Measurements from ENCODE around the gene TADA2A.
"Not testable (repeated sequence)": the region's sequence is repeated elsewhere in the genome, so short reads cannot be mapped to it uniquely, and the experiment has no call there.

Gene TADA2A

DNA sequence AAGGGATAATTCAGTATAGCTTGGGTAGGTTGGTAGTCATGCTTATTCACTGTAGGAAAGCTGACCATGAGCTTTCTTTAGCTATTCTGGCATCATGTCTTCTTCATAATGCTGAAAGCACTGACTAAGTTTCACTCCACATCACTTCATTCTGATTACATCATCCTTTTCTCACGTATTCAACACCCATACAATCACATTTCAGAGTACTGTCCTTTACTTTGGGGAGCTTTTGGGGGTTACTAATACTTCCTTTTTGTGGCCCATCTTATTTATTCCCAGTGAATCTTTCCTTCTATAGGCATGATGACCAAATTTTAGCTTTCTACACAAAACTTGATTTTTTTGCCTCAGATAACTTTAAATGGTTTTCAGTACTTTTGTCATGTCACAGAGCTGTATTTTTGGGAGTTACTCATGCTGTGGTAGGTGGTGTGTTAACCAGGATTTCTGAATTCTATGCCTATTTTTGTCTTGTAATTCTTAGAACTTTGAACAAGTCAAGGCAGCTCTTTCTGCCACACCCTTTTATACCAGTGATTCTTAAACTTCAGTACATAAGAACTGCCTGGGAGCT lies 23.5 kb downstream of the TADA2A start:
- peaks cover 58% of the 10 kb centered on the region for H3K36me3 ChIP-seq (ENCODE audit: control insufficient read depth, insufficient read depth, low read length)

DNA sequence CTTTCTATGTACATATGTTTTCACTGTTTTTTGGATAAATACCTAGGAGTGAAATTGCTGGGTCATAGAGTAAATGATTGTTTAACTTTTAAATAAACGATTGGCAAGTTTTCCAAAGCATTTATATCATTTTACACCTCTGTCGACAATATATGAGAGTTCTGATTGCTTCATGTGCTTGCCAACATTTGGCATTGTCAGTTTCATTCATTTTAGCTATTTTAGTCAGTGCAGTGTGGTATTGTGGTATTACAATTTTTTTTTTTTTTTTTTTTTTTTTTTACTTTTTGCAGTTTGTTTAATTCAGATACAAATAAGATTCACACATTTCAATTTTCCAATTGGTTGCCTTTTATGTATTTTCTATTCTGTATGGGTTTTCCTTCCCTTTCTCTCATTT lies 26.0 kb downstream of the TADA2A start:
- no CpG with 5 or more reads among the region's 2 CpGs for WGBS, 2 experiments (ENCODE audit: insufficient coverage in 2 of 2)
- Histone ChIP-seq H3K9me3 (ENCODE audit: control insufficient read depth, low read length) (no peaks in the 10 kb centered on the region), H3K4me3 (ENCODE audit: extremely low read depth, insufficient read depth, low read length, poor library complexity, severe bottlenecking) (no peak overlapping the region), H3K27ac (ENCODE audit: low read depth, low read length, severe bottlenecking) (no peak overlapping the region), H3K36me3 (ENCODE audit: control insufficient read depth, insufficient read depth, low read length) (peaks cover 53% of the 10 kb centered on the region), H3K4me1 (ENCODE audit: control insufficient read depth, insufficient read depth, low read length, poor library complexity, severe bottlenecking) (no peaks in the 10 kb centered on the region)

More for the DNA sequence above, 23.5 kb downstream of the TADA2A start:
- H3K9me3 ChIP-seq (ENCODE audit: control insufficient read depth, low read length) = no peaks in the 10 kb centered on the region
- H3K27ac ChIP-seq (ENCODE audit: low read depth, low read length, severe bottlenecking) = no peak overlapping the region
- no peak overlapping the region for H3K4me3 ChIP-seq (ENCODE audit: extremely low read depth, insufficient read depth, low read length, poor library complexity, severe bottlenecking)
- H3K4me1 ChIP-seq (ENCODE audit: control insufficient read depth, insufficient read depth, low read length, poor library complexity, severe bottlenecking) = no peaks in the 10 kb centered on the region
- WGBS, 2 experiments (ENCODE audit: insufficient coverage in 2 of 2) = 78 to 80% methylated on average over 1 of the region's 1 CpG

DNA sequence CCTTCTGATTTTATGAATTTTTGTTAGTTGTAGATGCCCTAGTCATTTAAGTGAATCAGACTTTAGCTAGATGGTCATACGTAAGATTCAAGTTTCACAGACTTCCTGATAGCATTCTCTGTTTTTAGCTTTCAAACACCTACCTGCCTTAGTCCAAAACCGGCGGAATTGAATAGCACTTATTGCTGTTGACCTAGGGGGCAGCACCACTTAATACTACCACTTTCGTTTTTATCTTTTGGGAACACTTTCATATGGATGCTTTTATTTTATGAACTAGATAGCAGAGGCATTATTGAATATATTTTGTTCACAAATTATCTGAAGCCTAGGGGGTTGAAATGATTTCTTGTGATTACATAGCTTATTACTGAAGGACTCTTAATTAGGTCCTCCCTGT lies 31.5 kb downstream of the TADA2A start:
- peaks cover 64% of the 10 kb centered on the region for H3K36me3 ChIP-seq (ENCODE audit: control insufficient read depth, insufficient read depth, low read length)
- no peak overlapping the region for H3K27ac ChIP-seq (ENCODE audit: low read depth, low read length, severe bottlenecking)

DNA sequence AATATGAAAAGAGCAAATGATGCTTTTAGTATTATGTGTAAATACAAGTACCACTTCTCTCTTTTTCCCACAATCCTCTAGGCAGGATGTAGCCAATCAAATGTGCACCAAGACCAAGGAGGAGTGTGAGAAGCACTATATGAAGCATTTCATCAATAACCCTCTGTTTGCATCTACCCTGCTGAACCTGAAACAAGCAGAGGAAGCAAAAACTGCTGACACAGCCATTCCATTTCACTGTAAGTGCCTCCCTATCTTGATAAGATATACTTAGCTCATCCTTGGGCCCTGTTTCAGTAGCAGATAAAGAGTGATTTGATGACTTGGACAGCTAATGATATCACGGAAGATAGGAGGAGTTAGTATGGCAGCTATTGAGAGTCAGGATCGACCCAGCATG lies 33.7 kb downstream of the TADA2A start:
- peaks cover 76% of the 10 kb centered on the region for H3K36me3 ChIP-seq (ENCODE audit: control insufficient read depth, insufficient read depth, low read length)
- H3K9me3 ChIP-seq (ENCODE audit: control insufficient read depth, low read length) = no peaks in the 10 kb centered on the region
- no peaks in the 10 kb centered on the region for H3K4me1 ChIP-seq (ENCODE audit: control insufficient read depth, insufficient read depth, low read length, poor library complexity, severe bottlenecking)
- 97 to 100% methylated on average over 2 of the region's 2 CpGs for WGBS, 2 experiments (ENCODE audit: insufficient coverage in 2 of 2)
- H3K27ac ChIP-seq (ENCODE audit: low read depth, low read length, severe bottlenecking) = no peak overlapping the region
- no peak overlapping the region for H3K4me3 ChIP-seq (ENCODE audit: extremely low read depth, insufficient read depth, low read length, poor library complexity, severe bottlenecking)

More for the DNA sequence above, 31.5 kb downstream of the TADA2A start:
- H3K9me3 ChIP-seq (ENCODE audit: control insufficient read depth, low read length) = no peaks in the 10 kb centered on the region
- WGBS, 2 experiments (ENCODE audit: insufficient coverage in 2 of 2) = 63 to 90% methylated on average over 2 to 3 of the region's 4 CpGs
- H3K4me1 ChIP-seq (ENCODE audit: control insufficient read depth, insufficient read depth, low read length, poor library complexity, severe bottlenecking) = no peaks in the 10 kb centered on the region
- no peak overlapping the region for H3K4me3 ChIP-seq (ENCODE audit: extremely low read depth, insufficient read depth, low read length, poor library complexity, severe bottlenecking)

DNA sequence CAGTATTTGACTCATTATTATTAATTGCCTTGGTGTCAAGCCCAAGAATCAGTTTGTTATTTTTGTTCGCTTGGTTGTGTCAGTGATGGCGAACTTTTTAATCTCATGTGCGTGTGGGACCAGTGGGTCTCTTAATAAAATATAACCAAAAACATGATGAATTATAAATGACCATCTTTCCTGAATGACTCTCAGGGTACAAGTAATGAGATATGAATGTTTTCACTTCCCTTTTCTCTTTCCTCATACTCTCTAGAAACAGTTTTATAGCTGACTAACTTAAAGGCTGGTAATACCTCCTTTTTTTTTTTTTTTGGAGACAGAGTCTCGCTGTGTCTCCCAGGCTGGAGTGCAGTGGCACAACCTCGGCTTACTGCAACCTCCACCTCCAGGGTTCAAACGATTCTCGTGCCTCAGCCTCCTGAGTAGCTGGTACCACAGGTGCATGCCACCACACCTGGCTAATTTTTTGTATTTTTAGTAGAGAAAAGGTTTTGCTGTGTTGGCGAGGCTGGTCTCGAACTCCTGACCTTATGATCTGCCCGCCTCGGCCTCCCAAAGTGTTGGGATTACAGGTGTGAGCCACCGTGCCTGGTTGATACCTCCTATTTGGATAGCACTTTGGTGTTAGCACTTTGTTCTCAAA lies 34.8 kb downstream of the TADA2A start:
- peaks cover 70% of the 10 kb centered on the region for H3K36me3 ChIP-seq (ENCODE audit: control insufficient read depth, insufficient read depth, low read length)
- not testable (repeated sequence) for H3K4me3 ChIP-seq (ENCODE audit: extremely low read depth, insufficient read depth, low read length, poor library complexity, severe bottlenecking); H3K9me3 ChIP-seq (ENCODE audit: control insufficient read depth, low read length); H3K27ac ChIP-seq (ENCODE audit: low read depth, low read length, severe bottlenecking); H3K4me1 ChIP-seq (ENCODE audit: control insufficient read depth, insufficient read depth, low read length, poor library complexity, severe bottlenecking)
- WGBS, 2 experiments (ENCODE audit: insufficient coverage in 2 of 2) = 96 to 100% methylated on average over 5 to 7 of the region's 12 CpGs

DNA sequence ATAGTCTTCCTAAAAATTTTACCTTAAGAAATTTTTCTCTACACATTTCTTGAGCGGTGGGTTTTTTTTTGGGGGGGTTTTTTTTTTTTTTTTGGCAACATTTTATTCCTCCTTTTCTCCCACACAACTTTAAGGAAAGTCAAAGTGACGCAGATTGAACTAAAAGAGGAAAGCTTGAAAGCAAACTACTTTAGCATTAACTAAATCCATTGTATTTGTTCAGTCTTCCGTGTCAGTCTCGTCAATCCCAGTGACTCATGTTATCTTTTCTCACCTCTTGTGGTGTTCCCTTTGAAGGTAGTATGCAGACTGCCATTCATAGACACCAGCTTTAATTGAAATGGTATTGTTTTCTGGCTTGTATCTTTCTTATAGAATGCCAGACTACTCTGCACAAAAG lies 39.3 kb downstream of the TADA2A start:
- no peak overlapping the region for H3K4me3 ChIP-seq (ENCODE audit: extremely low read depth, insufficient read depth, low read length, poor library complexity, severe bottlenecking)
- H3K36me3 ChIP-seq (ENCODE audit: control insufficient read depth, insufficient read depth, low read length) = peaks cover 64% of the 10 kb centered on the region
- 72% methylated on average over 2 of the region's 4 CpGs; no CpG with 5 or more reads in 1 of the 2 experiments for WGBS, 2 experiments (ENCODE audit: insufficient coverage in 2 of 2)
- no peak overlapping the region for H3K27ac ChIP-seq (ENCODE audit: low read depth, low read length, severe bottlenecking)
- peaks cover 15% of the 10 kb centered on the region for H3K4me1 ChIP-seq (ENCODE audit: control insufficient read depth, insufficient read depth, low read length, poor library complexity, severe bottlenecking)
- H3K9me3 ChIP-seq (ENCODE audit: control insufficient read depth, low read length) = no peaks in the 10 kb centered on the region

DNA sequence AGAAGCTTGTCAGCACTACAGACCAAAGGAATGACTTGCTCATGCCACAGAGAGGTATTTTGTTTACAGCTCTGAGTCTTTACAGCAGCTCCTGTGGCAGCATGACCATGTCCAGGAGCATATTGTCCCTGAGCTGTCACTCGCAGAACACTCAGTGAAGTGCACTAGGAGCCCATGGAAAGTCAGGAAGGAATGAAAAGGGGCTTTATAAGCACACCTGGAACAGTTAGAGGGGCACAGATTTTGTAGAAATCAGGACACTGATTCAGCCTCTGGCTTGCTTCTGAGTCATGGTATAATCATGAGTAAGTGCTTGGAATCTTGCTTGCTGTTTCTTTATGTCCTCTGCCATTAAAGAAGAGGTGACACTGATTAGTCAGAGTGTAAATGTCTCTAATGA lies 41.0 kb downstream of the TADA2A start:
- H3K4me3 ChIP-seq (ENCODE audit: extremely low read depth, insufficient read depth, low read length, poor library complexity, severe bottlenecking) = no peak overlapping the region
- WGBS, 2 experiments (ENCODE audit: insufficient coverage in 2 of 2) = 93 to 100% methylated on average over 1 of the region's 1 CpG
- peaks cover 60% of the 10 kb centered on the region for H3K36me3 ChIP-seq (ENCODE audit: control insufficient read depth, insufficient read depth, low read length)
- H3K4me1 ChIP-seq (ENCODE audit: control insufficient read depth, insufficient read depth, low read length, poor library complexity, severe bottlenecking) = peaks cover 15% of the 10 kb centered on the region
- no peaks in the 10 kb centered on the region for H3K9me3 ChIP-seq (ENCODE audit: control insufficient read depth, low read length)
- H3K27ac ChIP-seq (ENCODE audit: low read depth, low read length, severe bottlenecking) = no peak overlapping the region

DNA sequence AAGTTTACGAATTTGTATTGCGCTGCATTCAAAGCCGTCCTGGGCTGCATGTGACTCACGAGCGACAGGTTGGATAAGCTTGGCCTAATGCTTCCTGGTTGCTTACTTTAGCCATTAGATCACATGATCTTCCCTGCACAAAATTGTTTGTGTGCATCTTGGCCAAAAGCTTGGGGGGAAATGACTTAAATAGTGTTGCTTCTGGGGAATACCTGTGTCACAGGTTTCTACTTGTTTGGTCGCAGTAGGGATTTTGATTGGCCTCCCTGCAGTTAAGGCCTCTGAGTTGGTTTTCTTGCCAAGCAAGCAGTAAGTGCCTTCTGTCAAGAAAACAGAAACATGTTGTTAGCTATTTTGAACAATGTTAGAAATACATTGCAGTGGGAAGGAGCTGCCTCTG lies 43.4 kb downstream of the TADA2A start:
- no peak overlapping the region for H3K27ac ChIP-seq (ENCODE audit: low read depth, low read length, severe bottlenecking)
- WGBS, 2 experiments (ENCODE audit: insufficient coverage in 2 of 2) = 88 to 98% methylated on average over 6 of the region's 6 CpGs

DNA sequence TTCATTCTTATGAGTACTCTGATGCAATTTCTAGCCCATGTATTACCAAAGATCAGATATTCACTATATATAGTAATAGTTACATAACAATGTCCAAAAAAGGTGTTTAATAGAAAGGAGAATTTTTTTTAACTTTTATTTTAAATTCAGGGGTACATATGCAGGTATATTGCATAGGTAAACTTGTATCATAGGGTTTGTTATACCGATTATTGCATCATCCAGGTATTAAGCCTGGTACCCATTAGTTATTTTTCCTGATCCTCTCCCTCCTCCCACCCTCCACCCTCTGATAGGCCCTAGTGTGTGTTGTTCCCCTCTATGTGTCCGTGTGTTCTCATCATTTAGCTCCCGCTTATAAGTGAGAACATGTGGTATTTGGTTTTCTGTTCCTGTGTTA lies 51.1 kb downstream of the TADA2A start:
- not testable (repeated sequence) for H3K4me3 ChIP-seq (ENCODE audit: extremely low read depth, insufficient read depth, low read length, poor library complexity, severe bottlenecking); H3K27ac ChIP-seq (ENCODE audit: low read depth, low read length, severe bottlenecking); H3K4me1 ChIP-seq (ENCODE audit: control insufficient read depth, insufficient read depth, low read length, poor library complexity, severe bottlenecking); H3K9me3 ChIP-seq (ENCODE audit: control insufficient read depth, low read length)
- WGBS, 2 experiments (ENCODE audit: insufficient coverage in 2 of 2) = no CpG with 5 or more reads among the region's 3 CpGs
- H3K36me3 ChIP-seq (ENCODE audit: control insufficient read depth, insufficient read depth, low read length) = peaks cover 24% of the 10 kb centered on the region

More for the DNA sequence above, 43.4 kb downstream of the TADA2A start:
- Histone ChIP-seq H3K4me3 (ENCODE audit: extremely low read depth, insufficient read depth, low read length, poor library complexity, severe bottlenecking) (no peak overlapping the region), H3K4me1 (ENCODE audit: control insufficient read depth, insufficient read depth, low read length, poor library complexity, severe bottlenecking) (peaks cover 15% of the 10 kb centered on the region), H3K9me3 (ENCODE audit: control insufficient read depth, low read length) (no peaks in the 10 kb centered on the region), H3K36me3 (ENCODE audit: control insufficient read depth, insufficient read depth, low read length) (peaks cover 40% of the 10 kb centered on the region)

DNA sequence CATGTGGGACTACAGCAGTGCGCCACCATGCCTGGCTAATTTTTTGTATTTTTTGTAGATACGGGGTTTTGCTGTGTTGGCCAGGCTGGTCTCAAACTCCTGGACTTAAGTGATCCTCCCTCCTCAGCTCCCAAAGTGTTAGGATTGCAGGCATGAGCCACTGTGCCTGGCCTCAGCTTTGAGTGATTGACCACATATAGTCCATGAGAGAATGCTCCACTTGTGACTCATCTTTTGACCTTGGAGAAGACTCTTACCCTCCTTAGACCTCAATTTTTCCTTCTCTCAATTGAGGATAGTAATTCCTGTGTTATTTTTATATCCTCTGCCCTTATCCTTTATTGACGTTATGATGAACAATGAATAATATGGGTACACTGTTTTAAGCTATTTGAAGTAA lies 52.1 kb downstream of the TADA2A start:
- Histone ChIP-seq H3K27ac (ENCODE audit: low read depth, low read length, severe bottlenecking) (no peak overlapping the region), H3K4me1 (ENCODE audit: control insufficient read depth, insufficient read depth, low read length, poor library complexity, severe bottlenecking) (peaks cover 4% of the 10 kb centered on the region), H3K36me3 (ENCODE audit: control insufficient read depth, insufficient read depth, low read length) (peaks cover 26% of the 10 kb centered on the region), H3K9me3 (ENCODE audit: control insufficient read depth, low read length) (no peaks in the 10 kb centered on the region), H3K4me3 (ENCODE audit: extremely low read depth, insufficient read depth, low read length, poor library complexity, severe bottlenecking) (no peak overlapping the region)
- 90% methylated on average over 2 of the region's 3 CpGs; no CpG with 5 or more reads in 1 of the 2 experiments for WGBS, 2 experiments (ENCODE audit: insufficient coverage in 2 of 2)

DNA sequence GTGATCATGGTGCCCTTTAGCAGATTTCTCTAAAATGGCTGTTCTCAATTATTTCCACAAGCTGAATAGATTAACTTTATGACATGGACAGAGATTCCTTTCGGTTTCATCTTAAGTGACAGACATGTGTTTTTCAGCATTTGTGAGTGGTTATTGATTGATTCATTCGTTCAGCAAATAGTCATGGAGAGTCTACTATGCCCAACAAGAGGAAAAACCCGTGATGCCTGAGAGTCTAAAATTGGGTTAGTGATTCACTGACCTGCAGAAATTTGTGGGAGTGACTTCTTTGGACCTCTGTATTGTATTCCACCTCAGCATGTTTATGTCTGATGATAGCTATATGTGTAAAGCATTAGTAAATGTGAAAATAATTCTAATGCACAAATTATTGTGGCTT lies 55.0 kb downstream of the TADA2A start:
- 94 to 96% methylated on average over 3 of the region's 3 CpGs for WGBS, 2 experiments (ENCODE audit: insufficient coverage in 2 of 2)
- H3K27ac ChIP-seq (ENCODE audit: low read depth, low read length, severe bottlenecking) = no peak overlapping the region

More for the DNA sequence above, 55.0 kb downstream of the TADA2A start:
- Histone ChIP-seq H3K9me3 (ENCODE audit: control insufficient read depth, low read length) (no peaks in the 10 kb centered on the region), H3K4me1 (ENCODE audit: control insufficient read depth, insufficient read depth, low read length, poor library complexity, severe bottlenecking) (peaks cover 4% of the 10 kb centered on the region), H3K4me3 (ENCODE audit: extremely low read depth, insufficient read depth, low read length, poor library complexity, severe bottlenecking) (no peak overlapping the region), H3K36me3 (ENCODE audit: control insufficient read depth, insufficient read depth, low read length) (peaks cover 45% of the 10 kb centered on the region)
